Motor neuron (in vitro differentiated cells): ENCODE results near the gene ZNF586. TPM values are rescaled to one million over a fixed set of nuclear protein-coding genes. Genes with fewer than 3 reads are reported as not detected.
"Not testable (repeated sequence)": the region's sequence is repeated elsewhere in the genome, so short reads cannot be mapped to it uniquely, and the experiment has no call there.

Experiments
- ATAC-seq, 8 experiments: fragments of 200-7000 bp; cut with Tn5 transposase; replicated peaks in 6 of 8; 2 replicates each; pipeline ENCODE4 v1.8.0; 2021; ENCODE audit warnings: mild to moderate bottlenecking in 8 of 8, moderate library complexity in 8 of 8
- H3K27ac ChIP-seq, 2 donors: fragments of 250-450 bp; sonication (Bioruptor Pico); 2 replicates each; pipeline ENCODE4 v1.9.0; 2021; ENCODE audit warnings: antibody characterized with exemption in 2 of 2, mild to moderate bottlenecking in 2 of 2, moderate library complexity in 1 of 2
- H3K4me1 ChIP-seq, 2 donors: fragments of 250-450 bp; sonication (Bioruptor Pico); replicated peaks in 1 of 2; 2 replicates each; pipeline ENCODE4 v1.6.1; 2021; ENCODE audit warnings: antibody characterized with exemption in 2 of 2, mild to moderate bottlenecking in 2 of 2, moderate library complexity in 1 of 2
- H3K4me3 ChIP-seq, 5 donors: fragments of 250-450 bp; sonication (Bioruptor Pico); 2 replicates each; pipeline ENCODE4 v1.9.0; 2021; ENCODE audit warnings: antibody characterized with exemption in 5 of 5, mild to moderate bottlenecking in 5 of 5, moderate library complexity in 4 of 5
- WGBS, 10 experiments: fragments of 450-650 bp; shearing (Covaris generic); methylation state at CpG; one replicate each; pipeline ENCODE4 v1.0.0; 2022; 5-methylcytosine and 5-hydroxymethylcytosine counted together
- in situ Hi-C, 9 experiments: fragments of 400-800 bp; cut with MboI; loops; one replicate each; pipeline ENCODE4 v1.15.0; 2021; ENCODE audit warnings: low sequenced_read_pairs in 9 of 9, low pct_unique_long_range_greater_than_20kb in 2 of 9; ENCODE audit not compliant: unreplicated experiment in 9 of 9
- total RNA-seq, 8 experiments: library from RNA; unstranded; fragments of 300-600 nt; gene quantifications; 2 replicates each; pipeline versions ENCODE4 v1.2.3 to v1.2.4, GENCODE V29; 2022

ZNF586 gene
- total RNA-seq, 8 experiments from 2014 or later = 8.6 to 27.4 (median 16.2) TPM

GRCh38 chr19:57771417-57771816, 1.9 kb downstream of the ZNF586 start:
- Histone ChIP-seq H3K4me1 (peaks cover 5 to 7% of the 10 kb centered on the region in 2 donors), H3K27ac (no peak overlapping the region), H3K4me3 (no peak overlapping the region)
- 67 to 100% (median 97%) methylated on average over 1 to 3 of the region's 4 CpGs; no CpG with 5 or more reads in 2 of the 10 experiments for WGBS, 10 experiments
- in situ Hi-C loops = no loop called here
- no peak for ATAC-seq

- peak in 2 of 8 experiments; percentile 10 to 36 for ATAC-seq
- Histone ChIP-seq H3K27ac (no peak overlapping the region), H3K4me3 (no peak overlapping the region), H3K4me1 (peaks cover 5 to 7% of the 10 kb centered on the region in 2 donors)
- 60 to 100% (median 97%) methylated on average over 1 to 3 of the region's 3 CpGs; no CpG with 5 or more reads in 5 of the 10 experiments for WGBS, 10 experiments
- in situ Hi-C loops = no loop called here
Measured at GRCh38 chr19:57773488-57773887, 4.0 kb downstream of the ZNF586 start.

- in situ Hi-C loops = no loop called here
- H3K4me1 ChIP-seq = no peaks in the 10 kb centered on the region
- no peak for ATAC-seq
- no peak overlapping the region for H3K27ac ChIP-seq
- WGBS, 10 experiments = 83 to 100% (median 93%) methylated on average over 1 to 6 of the region's 6 CpGs; no CpG with 5 or more reads in 3 of the 10 experiments
- H3K4me3 ChIP-seq = no peak overlapping the region
Measured at GRCh38 chr19:57776764-57777296, 7.4 kb downstream of the ZNF586 start.

- H3K4me1 ChIP-seq = no peaks in the 10 kb centered on the region
- in situ Hi-C loops = no loop called here
- peak in 1 of 8 experiments; percentile 36 for ATAC-seq
- H3K4me3 ChIP-seq = no peak overlapping the region
- H3K27ac ChIP-seq = no peak overlapping the region
- 100% methylated on average over 1 to 4 of the region's 4 CpGs; no CpG with 5 or more reads in 3 of the 10 experiments for WGBS, 10 experiments
Measured at GRCh38 chr19:57778336-57778735, 8.9 kb downstream of the ZNF586 start.

GRCh38 chr19:57779220-57779845, 9.9 kb downstream of the ZNF586 start:
- Histone ChIP-seq H3K4me1 (no peaks in the 10 kb centered on the region), H3K4me3 (no peak overlapping the region), H3K27ac (no peak overlapping the region)
- in situ Hi-C loops = no loop called here
- no peak for ATAC-seq
- WGBS, 10 experiments = 90 to 100% (median 99%) methylated on average over 2 to 10 of the region's 10 CpGs; no CpG with 5 or more reads in 1 of the 10 experiments

GRCh38 chr19:57786286-57786685, 16.8 kb downstream of the ZNF586 start:
- H3K4me3 ChIP-seq = no peak overlapping the region
- 88 to 98% (median 95%) methylated on average over 7 to 17 of the region's 38 CpGs; no CpG with 5 or more reads in 7 of the 10 experiments for WGBS, 10 experiments
- in situ Hi-C loops = no loop called here
- no peak overlapping the region for H3K27ac ChIP-seq
- H3K4me1 ChIP-seq = no peaks in the 10 kb centered on the region
- ATAC-seq = no peak

- Histone ChIP-seq H3K4me1 (no peaks in the 10 kb centered on the region), H3K4me3 (no peak overlapping the region), H3K27ac (no peak overlapping the region)
- WGBS, 10 experiments = 78 to 100% (median 94%) methylated on average over 1 to 5 of the region's 5 CpGs; no CpG with 5 or more reads in 2 of the 10 experiments
- ATAC-seq = no peak
- in situ Hi-C loops = no loop called here
Measured at GRCh38 chr19:57786906-57787305, 17.4 kb downstream of the ZNF586 start.

- Histone ChIP-seq H3K27ac (no peak overlapping the region), H3K4me1 (no peaks in the 10 kb centered on the region), H3K4me3 (no peak overlapping the region)
- in situ Hi-C loops = no loop called here
- no peak for ATAC-seq
Measured at GRCh38 chr19:57788114-57788692, 18.7 kb downstream of the ZNF586 start.

GRCh38 chr19:57789288-57789687, 19.8 kb downstream of the ZNF586 start:
- no peak for ATAC-seq
- Histone ChIP-seq H3K27ac (no peak overlapping the region), H3K4me1 (no peaks in the 10 kb centered on the region), H3K4me3 (no peak overlapping the region)
- in situ Hi-C loops = no loop called here
- WGBS, 10 experiments = 83 to 100% (median 100%) methylated on average over 1 to 4 of the region's 4 CpGs; no CpG with 5 or more reads in 3 of the 10 experiments

GRCh38 chr19:57796580-57796979, 27.1 kb downstream of the ZNF586 start:
- WGBS, 10 experiments = 80% methylated on average over 1 of the region's 1 CpG; no CpG with 5 or more reads in 9 of the 10 experiments
- H3K4me3 ChIP-seq, H3K27ac ChIP-seq, H3K4me1 ChIP-seq, in situ Hi-C loops: not testable (repeated sequence)
- peak in 1 of 8 experiments; percentile 63 for ATAC-seq

- ATAC-seq = no peak
- in situ Hi-C loops = no loop called here
- Histone ChIP-seq H3K4me1 (peaks cover 6 to 17% of the 10 kb centered on the region in 2 donors), H3K4me3 (no peak overlapping the region), H3K27ac (no peak overlapping the region)
- 60 to 99% (median 80%) methylated on average over 1 to 5 of the region's 5 CpGs; no CpG with 5 or more reads in 1 of the 10 experiments for WGBS, 10 experiments
Measured at GRCh38 chr19:57800696-57801095, 31.2 kb downstream of the ZNF586 start.

GRCh38 chr19:57802269-57802668, 32.8 kb downstream of the ZNF586 start:
- in situ Hi-C loops = no loop called here
- no peak for ATAC-seq
- 40 to 100% (median 86%) methylated on average over 1 to 3 of the region's 4 CpGs; no CpG with 5 or more reads in 4 of the 10 experiments for WGBS, 10 experiments
- H3K4me1 ChIP-seq = peaks cover 6 to 17% of the 10 kb centered on the region in 2 donors
- H3K4me3 ChIP-seq = no peak overlapping the region
- no peak overlapping the region for H3K27ac ChIP-seq

- in situ Hi-C loops = no loop called here
- Histone ChIP-seq H3K27ac (no peak overlapping the region), H3K4me3 (peak overlapping the region; percentile 31 to 44 (median 38)), H3K4me1 (peaks cover 6 to 17% of the 10 kb centered on the region in 2 donors)
- 0 to 25% (median 11%) methylated on average over 1 to 6 of the region's 6 CpGs for WGBS, 10 experiments
- ATAC-seq = no peak
Measured at GRCh38 chr19:57803265-57803593, 33.8 kb downstream of the ZNF586 start.
